ENCODE measurements around the gene PPOX. TPM values are rescaled to one million over a fixed set of nuclear protein-coding genes. Genes with fewer than 3 reads are reported as not detected.

Gene PPOX
- total RNA-seq, 1 experiment from 2014 or later, result 24.2 TPM

GRCh38 chr1:161163793-161164192 lies 2.4 kb upstream of the PPOX start:
- no peak overlapping the region for H2AFZ ChIP-seq (ENCODE audit: low read depth, low read length, poor library complexity, severe bottlenecking)
- intact Hi-C loops (cut with micrococcal nuclease), result no loop called here
- no peak overlapping the region for H3K4me2 ChIP-seq (ENCODE audit: low read length)
- no peak overlapping the region for H3K4me3 ChIP-seq (replicated peaks in 1 of 2; ENCODE audit: low read depth in 1 of 2, low read length in 2 of 2)
- CTCF ChIA-PET, result interaction anchor here (2.8 kb wide), 1 partner anchor 10 kb away, joined by 10 read pairs; the partner anchor contains the start of gene UFC1
- RAD21 ChIA-PET (ENCODE audit: low non-redundant PET in 1 of 2, low total read pairs in 2 of 2, uncharacterized antibody in 2 of 2, unreplicated experiment in 2 of 2), result no interaction called here
- TF ChIP-seq SP1 (IDR thresholded peaks at IDR 0.05; ENCODE audit: low read depth) (no peak), POLR2AphosphoS5 (IDR thresholded peaks at IDR 0.05; ENCODE audit: low read depth, low read length) (no peak), ZFX (IDR thresholded peaks at IDR 0.05) (no peak), EZH2 (IDR thresholded peaks at IDR 0.05) (no peak), ELF1 (IDR thresholded peaks at IDR 0.05; ENCODE audit: borderline replicate concordance, low read depth) (no peak), JUND (IDR thresholded peaks at IDR 0.05) (no peak), TCF7L2 (IDR thresholded peaks at IDR 0.05; ENCODE audit: borderline replicate concordance, extremely low read depth, insufficient read depth, insufficient read length) (no peak), ATF3 (IDR thresholded peaks at IDR 0.05) (no peak), ZBTB33 (IDR thresholded peaks at IDR 0.05; ENCODE audit: extremely low read depth, insufficient replicate concordance, low read length) (no peak), FOSL1 (IDR thresholded peaks at IDR 0.05; ENCODE audit: low read depth) (no peak), YY1 (IDR thresholded peaks at IDR 0.05; ENCODE audit: extremely low read depth, insufficient replicate concordance, low read depth, low read length) (no peak), SRF (IDR thresholded peaks at IDR 0.05; ENCODE audit: low read depth) (no peak), POLR2A (IDR thresholded peaks at IDR 0.05; ENCODE audit: borderline replicate concordance, extremely low read depth, insufficient read depth, insufficient read length) (no peak), EGR1 (IDR thresholded peaks at IDR 0.05; ENCODE audit: low read depth) (no peak), RAD21 (IDR thresholded peaks at IDR 0.05; ENCODE audit: low read depth) (no peak), CBX3 (IDR thresholded peaks at IDR 0.05; ENCODE audit: low read depth) (no peak), MAX (IDR thresholded peaks at IDR 0.05) (no peak)
- TF ChIP-seq, protein P1, sequence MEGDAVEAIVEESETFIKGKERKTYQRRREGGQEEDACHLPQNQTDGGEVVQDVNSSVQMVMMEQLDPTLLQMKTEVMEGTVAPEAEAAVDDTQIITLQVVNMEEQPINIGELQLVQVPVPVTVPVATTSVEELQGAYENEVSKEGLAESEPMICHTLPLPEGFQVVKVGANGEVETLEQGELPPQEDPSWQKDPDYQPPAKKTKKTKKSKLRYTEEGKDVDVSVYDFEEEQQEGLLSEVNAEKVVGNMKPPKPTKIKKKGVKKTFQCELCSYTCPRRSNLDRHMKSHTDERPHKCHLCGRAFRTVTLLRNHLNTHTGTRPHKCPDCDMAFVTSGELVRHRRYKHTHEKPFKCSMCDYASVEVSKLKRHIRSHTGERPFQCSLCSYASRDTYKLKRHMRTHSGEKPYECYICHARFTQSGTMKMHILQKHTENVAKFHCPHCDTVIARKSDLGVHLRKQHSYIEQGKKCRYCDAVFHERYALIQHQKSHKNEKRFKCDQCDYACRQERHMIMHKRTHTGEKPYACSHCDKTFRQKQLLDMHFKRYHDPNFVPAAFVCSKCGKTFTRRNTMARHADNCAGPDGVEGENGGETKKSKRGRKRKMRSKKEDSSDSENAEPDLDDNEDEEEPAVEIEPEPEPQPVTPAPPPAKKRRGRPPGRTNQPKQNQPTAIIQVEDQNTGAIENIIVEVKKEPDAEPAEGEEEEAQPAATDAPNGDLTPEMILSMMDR (IDR thresholded peaks at IDR 0.05 in 2 of 3, conservative IDR thresholded peaks at IDR 0.05 in 1 of 3; ENCODE audit: borderline replicate concordance in 1 of 3, insufficient read depth in 1 of 3, low read depth in 2 of 3, low read length in 2 of 3), result no peak
- TF ChIP-seq, protein P2, sequence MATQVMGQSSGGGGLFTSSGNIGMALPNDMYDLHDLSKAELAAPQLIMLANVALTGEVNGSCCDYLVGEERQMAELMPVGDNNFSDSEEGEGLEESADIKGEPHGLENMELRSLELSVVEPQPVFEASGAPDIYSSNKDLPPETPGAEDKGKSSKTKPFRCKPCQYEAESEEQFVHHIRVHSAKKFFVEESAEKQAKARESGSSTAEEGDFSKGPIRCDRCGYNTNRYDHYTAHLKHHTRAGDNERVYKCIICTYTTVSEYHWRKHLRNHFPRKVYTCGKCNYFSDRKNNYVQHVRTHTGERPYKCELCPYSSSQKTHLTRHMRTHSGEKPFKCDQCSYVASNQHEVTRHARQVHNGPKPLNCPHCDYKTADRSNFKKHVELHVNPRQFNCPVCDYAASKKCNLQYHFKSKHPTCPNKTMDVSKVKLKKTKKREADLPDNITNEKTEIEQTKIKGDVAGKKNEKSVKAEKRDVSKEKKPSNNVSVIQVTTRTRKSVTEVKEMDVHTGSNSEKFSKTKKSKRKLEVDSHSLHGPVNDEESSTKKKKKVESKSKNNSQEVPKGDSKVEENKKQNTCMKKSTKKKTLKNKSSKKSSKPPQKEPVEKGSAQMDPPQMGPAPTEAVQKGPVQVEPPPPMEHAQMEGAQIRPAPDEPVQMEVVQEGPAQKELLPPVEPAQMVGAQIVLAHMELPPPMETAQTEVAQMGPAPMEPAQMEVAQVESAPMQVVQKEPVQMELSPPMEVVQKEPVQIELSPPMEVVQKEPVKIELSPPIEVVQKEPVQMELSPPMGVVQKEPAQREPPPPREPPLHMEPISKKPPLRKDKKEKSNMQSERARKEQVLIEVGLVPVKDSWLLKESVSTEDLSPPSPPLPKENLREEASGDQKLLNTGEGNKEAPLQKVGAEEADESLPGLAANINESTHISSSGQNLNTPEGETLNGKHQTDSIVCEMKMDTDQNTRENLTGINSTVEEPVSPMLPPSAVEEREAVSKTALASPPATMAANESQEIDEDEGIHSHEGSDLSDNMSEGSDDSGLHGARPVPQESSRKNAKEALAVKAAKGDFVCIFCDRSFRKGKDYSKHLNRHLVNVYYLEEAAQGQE (IDR thresholded peaks at IDR 0.05; ENCODE audit: low read depth), result no peak
- DNase-seq (ENCODE audit: low read depth, low spot score), result no peak
- no peak overlapping the region for H3K9ac ChIP-seq (ENCODE audit: low read length)
- POLR2A ChIA-PET, result no interaction called here
- no peaks in the 10 kb centered on the region for H3K9me3 ChIP-seq (ENCODE audit: control insufficient read depth in 1 of 2, insufficient read depth in 1 of 2, low read depth in 1 of 2, low read length in 2 of 2)
- H3K27ac ChIP-seq (ENCODE audit: low read depth, low read length), result no peak overlapping the region
- H3K27me3 ChIP-seq (ENCODE audit: insufficient read depth, low read length), result no peaks in the 10 kb centered on the region
- ATAC-seq, result no peak
- peaks cover 8 to 26% of the 10 kb centered on the region in 2 experiments; a peak in 2 of 4 replicates for H3K36me3 ChIP-seq (ENCODE audit: control insufficient read depth in 1 of 2, insufficient read depth in 2 of 2, low read length in 2 of 2)
- peaks cover 11% of the 10 kb centered on the region; the same call in 1 of the 2 replicates for H3K79me2 ChIP-seq (ENCODE audit: insufficient read depth, low read length)
- H3K4me1 ChIP-seq (ENCODE audit: control insufficient read depth in 1 of 2, insufficient read depth in 2 of 2, low read length in 2 of 2), result peaks cover 9 to 42% of the 10 kb centered on the region in 2 experiments; a peak in 3 of 4 replicates
- H4K20me1 ChIP-seq (ENCODE audit: insufficient read depth), result no peaks in the 10 kb centered on the region
- BruUV-seq (replicated peaks), result no TSS peak
- H3K9me2 ChIP-seq (ENCODE audit: insufficient read depth), result no peaks in the 10 kb centered on the region
